G401 (cell line): ENCODE measurements around the gene ANO6. TPM values are rescaled to one million over a fixed set of nuclear protein-coding genes. Genes with fewer than 3 reads are reported as not detected.

ENCODE experiments used
- DNase-seq: peaks from one replicate; pipeline ENCODE4 v3.0.0-alpha.2; 2015; ENCODE audit warnings: low spot score
- in situ Hi-C: cut with HindIII; loops from 2 replicates; pipeline ENCODE4 v1.10.0; 2016; ENCODE audit warnings: low sequenced_read_pairs, mixed read lengths
- total RNA-seq: library from RNA; depleted of rRNA; stranded (reverse); fragments of >200 nt; shearing (Covaris generic); gene quantifications from 2 replicates; pipeline ENCODE4 v1.2.3, GENCODE V29; 2014; rRNA removed

The ANO6 gene
- total RNA-seq, 1 experiment from 2014 or later: 25.8 TPM

DNA sequence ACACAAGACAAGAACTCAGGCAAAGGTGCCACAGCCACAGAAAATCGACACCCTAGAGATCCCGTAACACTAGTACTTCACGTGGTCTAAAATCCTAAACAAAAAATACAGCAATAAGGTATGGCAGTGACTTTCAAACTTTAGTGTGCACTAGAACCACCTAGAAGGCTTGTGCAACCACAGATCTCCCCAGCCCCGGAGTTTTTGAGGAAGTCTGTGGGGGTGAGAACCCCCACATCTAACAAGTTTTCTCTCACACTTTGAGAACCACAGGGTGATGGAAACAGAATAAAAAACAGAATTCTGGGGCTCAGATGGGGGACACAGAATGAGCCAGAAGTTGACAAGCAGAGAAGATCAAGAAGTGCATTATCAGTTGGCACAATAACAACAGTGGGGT is 254.0 kb downstream of the ANO6 start:
- in situ Hi-C loops: no loop called here
- DNase-seq: no peak

DNA sequence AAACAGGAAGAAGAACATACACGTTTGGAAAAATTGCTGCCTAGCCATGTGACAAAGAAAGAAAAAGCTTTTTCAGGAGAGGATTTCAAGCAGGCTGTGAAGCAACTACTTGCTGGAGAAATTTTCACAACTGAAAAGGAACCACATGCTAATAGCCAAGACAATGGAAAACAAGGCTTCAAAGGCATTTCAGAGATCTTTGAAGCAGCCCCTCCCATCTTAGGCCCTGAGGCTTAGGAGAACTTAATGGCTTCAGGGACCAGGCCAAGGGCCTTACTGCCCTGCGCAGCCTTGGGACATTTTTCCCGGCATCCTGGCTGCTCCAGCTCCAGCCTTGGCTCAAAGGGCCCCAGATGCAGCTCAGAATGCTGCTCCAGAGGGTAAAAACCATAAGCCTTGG is 257.7 kb downstream of the ANO6 start:
- no peak for DNase-seq
- in situ Hi-C loops: no loop called here

DNA sequence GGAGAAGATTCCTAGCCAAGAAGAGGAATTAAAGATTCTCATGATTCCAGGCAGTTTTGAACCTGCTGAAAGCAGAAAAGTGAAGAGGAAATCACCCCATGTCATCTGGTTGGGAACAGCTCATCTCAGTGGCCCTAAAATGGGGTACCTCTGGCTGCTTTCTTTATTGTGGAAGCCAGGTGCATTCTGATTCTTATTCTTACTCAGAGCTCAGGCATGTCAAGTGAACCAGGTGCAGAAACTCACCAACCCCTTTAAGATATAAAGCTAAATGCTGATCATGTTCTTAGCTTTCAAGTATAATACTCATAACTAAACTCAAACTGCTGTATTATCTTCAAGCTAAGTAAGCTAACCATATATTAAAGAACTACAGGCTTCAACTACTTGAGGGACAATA is 259.7 kb downstream of the ANO6 start:
- DNase-seq: no peak
- in situ Hi-C loops: no loop called here

DNA sequence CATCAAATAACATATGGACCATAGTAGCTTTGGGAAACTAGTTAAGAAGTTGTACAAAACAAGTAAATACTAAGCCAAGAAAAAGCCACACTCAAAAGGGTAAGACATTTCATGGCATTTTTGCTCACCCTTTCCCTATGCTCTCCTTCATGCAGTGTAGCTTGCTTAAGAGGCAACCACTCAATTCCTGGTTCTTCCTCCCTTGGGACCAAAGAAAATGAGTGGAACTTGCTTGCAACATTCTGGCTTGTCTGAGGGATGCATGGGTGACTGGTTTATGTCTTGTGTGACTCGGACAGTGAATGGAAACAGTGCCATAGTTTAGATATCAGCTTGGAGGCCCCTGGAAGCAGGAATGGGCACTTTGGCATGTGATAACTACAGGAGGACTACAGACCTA is 261.6 kb downstream of the ANO6 start:
- in situ Hi-C loops: no loop called here

DNA sequence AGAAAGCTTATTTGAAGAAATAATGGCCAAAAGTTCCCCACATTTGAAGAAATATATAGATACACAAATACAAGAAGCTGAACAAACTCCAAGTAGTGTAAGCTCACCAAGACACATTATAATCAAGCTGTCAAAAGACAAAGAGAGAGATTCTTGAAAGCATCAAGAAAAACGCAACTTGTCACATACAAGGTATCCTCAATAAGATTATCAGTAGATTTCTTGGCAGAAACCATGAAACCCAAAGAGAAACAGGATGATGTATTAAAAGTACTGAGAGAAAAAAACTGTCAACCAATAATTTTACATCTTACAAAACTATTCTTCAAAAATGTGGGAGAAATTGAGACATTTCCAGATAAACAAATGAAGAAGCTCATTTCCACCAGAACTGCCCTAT is 263.0 kb downstream of the ANO6 start:
- no peak for DNase-seq
- in situ Hi-C loops: no loop called here

More for the DNA sequence above, 261.6 kb downstream of the ANO6 start:
- DNase-seq: no peak

DNA sequence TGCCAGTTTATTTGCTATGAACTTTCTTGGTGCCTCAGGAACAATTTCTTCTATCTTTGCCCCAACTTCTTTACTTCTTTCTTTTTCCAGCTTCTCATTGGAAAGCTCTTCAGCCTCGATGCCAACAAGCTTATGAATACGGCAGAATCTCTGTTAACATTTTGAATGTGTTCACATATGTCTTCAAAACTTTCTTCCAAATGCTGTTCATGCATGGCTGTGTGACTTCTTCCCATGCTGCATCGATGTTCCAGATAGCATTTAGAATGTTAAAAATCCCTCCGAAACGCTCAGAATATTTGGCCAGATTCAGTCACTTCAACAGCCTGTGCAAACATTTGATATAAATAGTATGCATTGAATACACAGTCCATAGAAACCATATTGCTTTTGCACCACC is 265.9 kb downstream of the ANO6 start:
- in situ Hi-C loops: no loop called here
- DNase-seq: no peak

DNA sequence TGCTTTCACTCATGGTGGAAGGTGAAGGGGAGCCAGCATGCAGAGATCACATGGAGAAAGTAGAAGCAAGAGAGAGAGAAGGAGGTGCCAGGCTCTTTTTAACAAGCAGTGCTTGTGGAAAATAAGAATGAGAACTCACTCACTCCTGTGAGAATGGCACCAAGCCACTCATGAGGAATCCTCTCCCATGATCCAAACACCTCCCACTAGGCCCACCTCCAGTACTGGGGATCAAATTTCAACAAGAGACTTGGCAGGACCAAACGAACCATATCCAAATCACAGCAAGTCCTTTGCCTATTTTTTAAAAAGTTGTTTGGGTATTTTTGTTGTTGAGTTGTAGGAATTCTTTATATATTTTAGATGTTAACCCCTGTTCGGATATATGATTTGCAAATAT is 267.7 kb downstream of the ANO6 start:
- in situ Hi-C loops: no loop called here
- DNase-seq: no peak

Other genes with a start within 250 kb of the ANO6 start
- not detected in 2 replicates for gene DBX2, start 165.0 kb upstream of the ANO6 start, total RNA-seq